ENCODE results near the gene ASB18. TPM values are rescaled to one million over a fixed set of nuclear protein-coding genes. Genes with fewer than 3 reads are reported as not detected.
A peak's percentile ranks its signal among the peaks of the same experiment; 100 is the strongest.

The ASB18 gene
- total RNA-seq, 1 donor: not detected

GRCh38 chr2:236177604-236177966, 86.6 kb downstream of the ASB18 start:
- H3K4me3 ChIP-seq (ENCODE audit: low read depth, low read length): no peak overlapping the region
- no peak for DNase-seq (ENCODE audit: low read depth)
- TF ChIP-seq, protein P1, sequence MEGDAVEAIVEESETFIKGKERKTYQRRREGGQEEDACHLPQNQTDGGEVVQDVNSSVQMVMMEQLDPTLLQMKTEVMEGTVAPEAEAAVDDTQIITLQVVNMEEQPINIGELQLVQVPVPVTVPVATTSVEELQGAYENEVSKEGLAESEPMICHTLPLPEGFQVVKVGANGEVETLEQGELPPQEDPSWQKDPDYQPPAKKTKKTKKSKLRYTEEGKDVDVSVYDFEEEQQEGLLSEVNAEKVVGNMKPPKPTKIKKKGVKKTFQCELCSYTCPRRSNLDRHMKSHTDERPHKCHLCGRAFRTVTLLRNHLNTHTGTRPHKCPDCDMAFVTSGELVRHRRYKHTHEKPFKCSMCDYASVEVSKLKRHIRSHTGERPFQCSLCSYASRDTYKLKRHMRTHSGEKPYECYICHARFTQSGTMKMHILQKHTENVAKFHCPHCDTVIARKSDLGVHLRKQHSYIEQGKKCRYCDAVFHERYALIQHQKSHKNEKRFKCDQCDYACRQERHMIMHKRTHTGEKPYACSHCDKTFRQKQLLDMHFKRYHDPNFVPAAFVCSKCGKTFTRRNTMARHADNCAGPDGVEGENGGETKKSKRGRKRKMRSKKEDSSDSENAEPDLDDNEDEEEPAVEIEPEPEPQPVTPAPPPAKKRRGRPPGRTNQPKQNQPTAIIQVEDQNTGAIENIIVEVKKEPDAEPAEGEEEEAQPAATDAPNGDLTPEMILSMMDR (IDR thresholded peaks at IDR 0.05; ENCODE audit: insufficient read depth, low read length): peak; percentile 38

- DNase-seq (ENCODE audit: low read depth): no peak
- H3K4me3 ChIP-seq (ENCODE audit: low read depth, low read length): no peak overlapping the region
- TF ChIP-seq, protein P1 (IDR thresholded peaks at IDR 0.05; ENCODE audit: insufficient read depth, low read length): no peak
These were observed 87.3 kb downstream of the ASB18 start for GRCh38 chr2:236176951-236177350.

DNA sequence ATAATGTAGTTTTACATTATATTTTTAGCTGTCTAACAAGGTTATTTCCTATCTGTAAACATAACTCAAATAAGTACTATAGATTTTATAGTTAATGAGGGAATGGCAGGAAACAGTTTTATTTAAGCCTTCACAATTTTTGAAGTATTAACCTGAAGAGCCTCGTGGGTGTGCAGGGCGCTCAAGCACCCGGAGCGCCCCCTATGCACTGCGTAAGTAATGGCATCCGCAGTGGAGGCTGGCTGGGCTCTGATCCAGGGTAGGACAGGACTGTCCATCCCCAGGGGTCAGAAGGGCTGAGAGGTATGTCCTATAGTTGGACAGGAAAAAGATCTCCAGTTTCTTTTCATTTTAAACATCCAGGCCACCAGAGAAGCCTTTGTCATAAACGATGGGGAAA, 87.8 kb downstream of the ASB18 start:
- H3K4me3 ChIP-seq (ENCODE audit: low read depth, low read length): no peak overlapping the region
- TF ChIP-seq, protein P1 (IDR thresholded peaks at IDR 0.05; ENCODE audit: insufficient read depth, low read length): peak; percentile 51
- DNase-seq (ENCODE audit: low read depth): no peak

GRCh38 chr2:236175548-236176150, 88.6 kb downstream of the ASB18 start:
- TF ChIP-seq, protein P1 (IDR thresholded peaks at IDR 0.05; ENCODE audit: insufficient read depth, low read length): no peak
- H3K4me3 ChIP-seq (ENCODE audit: low read depth, low read length): no peak overlapping the region
- no peak for DNase-seq (ENCODE audit: low read depth)

DNA sequence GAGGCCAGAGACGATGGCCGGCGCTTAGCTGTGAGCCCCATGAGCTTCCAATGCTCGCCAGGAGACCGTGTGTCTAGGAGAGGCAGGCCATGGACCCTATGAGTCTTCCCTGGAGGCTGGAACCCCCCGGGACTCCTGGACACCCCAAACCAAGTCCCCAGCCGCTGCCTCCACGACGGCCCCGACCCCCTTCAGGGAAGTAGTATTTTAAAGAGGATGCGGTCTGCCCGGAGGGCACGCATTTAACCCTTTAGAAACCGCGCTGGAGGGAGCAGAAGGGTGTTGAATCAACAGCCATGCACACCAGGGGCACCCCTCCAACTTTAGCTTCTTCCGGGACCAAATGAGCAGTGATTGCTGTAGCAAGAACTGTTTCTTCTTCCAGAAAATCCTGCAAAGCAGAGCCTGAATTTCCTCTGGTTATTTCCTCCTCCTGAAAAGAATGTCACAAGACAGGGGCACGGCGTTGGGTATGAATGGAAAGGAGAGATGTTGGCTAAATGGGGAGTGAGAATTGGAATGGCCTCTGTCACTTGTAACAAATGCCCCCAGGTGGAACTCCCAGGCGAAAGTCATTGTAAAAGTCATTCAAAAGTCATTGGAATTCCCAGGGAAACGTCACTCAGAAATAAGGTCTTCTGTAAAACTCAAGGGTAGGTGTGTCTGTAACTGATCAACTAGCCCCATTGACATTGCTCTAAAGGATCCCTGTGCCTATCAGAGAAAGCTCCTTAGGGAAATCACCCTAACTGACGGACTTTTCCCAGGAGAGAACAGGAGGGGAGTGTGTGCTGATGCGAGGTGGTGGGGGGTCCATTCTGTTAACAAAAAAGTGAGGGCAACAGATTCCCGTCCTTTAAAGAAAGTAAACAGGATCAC, 90.2 kb downstream of the ASB18 start:
- no peak for DNase-seq (ENCODE audit: low read depth)
- no peak overlapping the region for H3K4me3 ChIP-seq (ENCODE audit: low read depth, low read length)
- TF ChIP-seq, protein P1 (IDR thresholded peaks at IDR 0.05; ENCODE audit: insufficient read depth, low read length): no peak

- no peak for DNase-seq (ENCODE audit: low read depth)
- TF ChIP-seq, protein P1 (IDR thresholded peaks at IDR 0.05; ENCODE audit: insufficient read depth, low read length): no peak
These were observed 91.0 kb downstream of the ASB18 start for GRCh38 chr2:236173036-236173728.

More at GRCh38 chr2:236173036-236173728, 91.0 kb downstream of the ASB18 start:
- H3K4me3 ChIP-seq (ENCODE audit: low read depth, low read length): no peak overlapping the region
